Urinary bladder (tissue), 4 donors: ENCODE data around the gene PTPRD. TPM values are rescaled to one million over a fixed set of nuclear protein-coding genes. Genes with fewer than 3 reads are reported as not detected.

Experiments
- DNase-seq: peaks from one replicate; pipeline ENCODE4 v3.0.0-alpha.2; 2015; ENCODE audit errors: extremely low spot score
- H3K27ac ChIP-seq: one replicate; pipeline ENCODE4 v1.5.1; 2013; ENCODE audit warnings: low read depth, mild to moderate bottlenecking, moderate library complexity
- H3K36me3 ChIP-seq: one replicate; pipeline ENCODE4 v1.6.1; 2013; ENCODE audit warnings: mild to moderate bottlenecking, moderate library complexity; ENCODE audit not compliant: insufficient read depth
- H3K4me1 ChIP-seq: one replicate; pipeline ENCODE4 v1.6.1; 2013; ENCODE audit warnings: mild to moderate bottlenecking, moderate library complexity; ENCODE audit not compliant: insufficient read depth
- H3K4me3 ChIP-seq: one replicate; pipeline ENCODE4 v1.5.1; 2013; ENCODE audit warnings: low read depth, low read length
- WGBS: extraction: QIAGEN DNeasy Blood & Tissue Kit; methylation state at CpG from one replicate; pipeline ENCODE4 v1.1.7; 2013; 5-methylcytosine and 5-hydroxymethylcytosine counted together
- polyA plus RNA-seq: library from polyadenylated mRNA; stranded (reverse); fragments of 200-250 nt; gene quantifications from one replicate; pipeline ENCODE4 v1.2.3, GENCODE V29; 2013
- total RNA-seq: library from RNA; depleted of rRNA; stranded (reverse); fragments of >200 nt; gene quantifications from one replicate; pipeline ENCODE4 v1.2.3, GENCODE V29; 2014
- donor health status: healthy with polysubstance abuse.
- donor health status: healthy.

Gene PTPRD
- total and polyA plus RNA-seq, 2 donors: 7.3 to 210 TPM

DNA sequence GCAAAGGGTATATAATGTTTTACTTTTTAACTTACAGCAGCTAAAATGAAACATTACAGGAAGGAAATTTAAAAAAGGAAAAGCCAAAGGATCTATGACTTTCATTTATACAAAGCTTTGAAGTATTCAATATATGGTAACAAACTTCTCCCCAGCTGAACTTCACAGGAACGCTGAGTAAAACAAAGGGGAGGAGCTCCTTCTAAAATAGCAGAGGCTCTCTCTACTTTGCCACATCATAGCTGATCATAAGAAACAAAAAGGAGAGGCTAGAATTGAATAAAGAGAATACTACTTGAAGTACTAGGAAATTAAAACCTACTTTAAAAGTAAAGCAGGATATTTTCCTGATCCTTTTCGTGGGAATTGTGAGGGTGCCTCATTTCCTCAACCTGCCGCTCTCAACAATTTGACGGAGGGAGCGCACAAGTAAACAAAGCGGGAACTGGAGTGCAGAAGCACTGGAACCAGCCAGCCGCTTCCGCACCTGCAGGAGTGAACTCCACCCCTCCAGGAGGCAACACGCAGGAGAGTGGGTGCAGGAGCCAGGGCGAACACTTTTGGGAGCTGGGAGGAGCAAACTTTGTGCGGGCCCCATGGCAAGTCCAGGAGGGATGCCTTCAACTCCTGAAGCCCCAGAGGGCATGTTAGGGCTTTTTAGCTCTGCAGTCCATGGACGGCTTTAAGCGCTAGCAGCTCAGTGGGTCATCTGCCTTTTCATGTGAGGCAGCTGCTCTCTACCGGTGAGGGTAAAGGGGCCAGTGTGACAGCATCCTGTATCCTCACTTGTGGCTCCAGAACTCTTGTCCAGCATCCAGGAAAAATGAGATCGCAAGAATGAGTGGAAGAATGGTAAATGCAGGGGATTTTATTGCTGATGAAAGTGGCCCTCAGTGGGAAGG, 757.4 kb downstream of the PTPRD start:
- H3K36me3 ChIP-seq: no peaks in the 10 kb centered on the region
- 68% methylated on average over 15 of the region's 15 CpGs for WGBS
- no peaks in the 10 kb centered on the region for H3K4me1 ChIP-seq
- DNase-seq: no peak
- no peak overlapping the region for H3K4me3 ChIP-seq
- H3K27ac ChIP-seq: no peak overlapping the region

DNA sequence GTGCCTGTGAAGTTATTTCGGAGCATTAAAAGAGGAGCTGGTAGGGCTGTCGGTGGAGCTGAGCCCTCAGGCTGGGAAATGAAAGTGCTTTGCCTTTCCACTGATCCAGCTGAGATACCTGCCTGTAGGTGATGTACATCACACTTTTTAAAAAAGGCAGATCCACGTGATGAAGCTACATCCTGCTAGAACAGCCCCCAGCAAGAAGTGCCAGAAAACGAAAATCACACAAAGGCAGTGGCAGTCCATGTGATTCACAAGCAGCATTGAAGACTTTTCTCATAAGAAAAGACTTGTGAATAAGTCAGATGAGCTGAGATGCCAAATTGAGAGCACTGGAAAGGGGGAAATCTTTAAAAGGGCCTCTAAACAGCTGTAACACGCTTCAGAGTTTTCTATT, 765.1 kb downstream of the PTPRD start:
- H3K27ac ChIP-seq: no peak overlapping the region
- no peak for DNase-seq
- 62% methylated on average over 5 of the region's 5 CpGs for WGBS
- H3K4me3 ChIP-seq: no peak overlapping the region
- H3K4me1 ChIP-seq: no peaks in the 10 kb centered on the region
- H3K36me3 ChIP-seq: no peaks in the 10 kb centered on the region

DNA sequence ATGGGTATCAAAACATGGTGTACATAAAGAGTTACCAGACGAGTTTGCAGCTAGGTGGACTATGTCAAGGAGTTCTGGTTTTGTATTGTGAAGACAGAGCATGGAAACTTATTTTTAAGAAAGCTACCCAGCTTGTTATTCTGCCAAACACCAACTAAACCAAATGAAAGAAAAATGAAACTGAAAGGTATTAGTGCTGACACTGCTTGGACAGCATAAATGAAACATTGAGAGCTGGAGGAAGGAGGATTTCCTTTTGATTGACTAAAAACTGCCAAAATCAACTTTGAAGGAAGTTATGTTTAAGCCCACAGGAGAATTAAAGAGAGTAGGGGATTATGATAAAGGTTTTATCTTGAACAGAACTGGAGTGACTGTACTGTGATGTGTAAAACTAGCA, 766.2 kb downstream of the PTPRD start:
- Histone ChIP-seq H3K27ac (no peak overlapping the region), H3K4me1 (no peaks in the 10 kb centered on the region), H3K36me3 (no peaks in the 10 kb centered on the region), H3K4me3 (no peak overlapping the region)
- no peak for DNase-seq
- 31% methylated on average over 1 of the region's 1 CpG for WGBS

DNA sequence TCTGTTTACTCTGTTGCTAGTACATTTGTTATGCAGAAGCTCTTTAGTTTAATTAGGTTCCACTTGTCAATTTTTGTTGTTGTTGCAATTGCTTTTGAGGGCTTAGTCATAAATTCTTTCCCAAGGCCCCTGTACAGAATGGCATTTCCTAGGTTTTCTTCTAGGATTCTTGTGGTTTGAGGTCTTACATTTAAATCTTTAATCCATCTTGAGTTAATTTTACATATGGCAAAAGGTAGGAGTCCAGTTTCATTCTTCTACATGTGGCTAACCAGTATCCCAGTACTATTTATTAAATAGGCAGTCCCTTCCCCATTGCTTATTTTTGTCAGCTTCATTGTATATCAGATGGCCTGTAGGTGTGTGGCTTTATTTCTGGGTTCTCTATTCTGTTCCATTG, 792.4 kb downstream of the PTPRD start:
- H3K27ac ChIP-seq: no peak overlapping the region
- H3K36me3 ChIP-seq: no peaks in the 10 kb centered on the region
- H3K4me1 ChIP-seq: no peaks in the 10 kb centered on the region
- DNase-seq: no peak
- no peak overlapping the region for H3K4me3 ChIP-seq

DNA sequence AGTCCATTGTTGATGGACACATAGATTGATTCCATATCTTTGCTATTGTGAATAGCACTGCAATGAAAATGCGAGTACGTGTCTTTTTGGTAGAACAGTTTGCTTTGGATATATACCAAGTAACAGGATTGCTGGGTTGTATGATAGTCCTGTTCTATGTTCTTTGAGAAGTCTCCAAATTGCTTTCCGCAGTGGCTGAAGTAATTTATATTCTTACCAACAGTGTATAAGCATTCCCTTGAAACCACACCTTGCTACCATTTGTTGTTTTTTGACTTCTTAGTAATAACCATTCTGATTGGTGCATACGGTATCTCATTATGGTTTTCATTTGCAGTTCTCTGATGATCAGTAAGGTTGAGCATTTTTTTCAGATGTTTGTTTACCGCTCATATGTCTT, 792.9 kb downstream of the PTPRD start:
- no peaks in the 10 kb centered on the region for H3K4me1 ChIP-seq
- no peak overlapping the region for H3K4me3 ChIP-seq
- no peak for DNase-seq
- WGBS: 94% methylated on average over 5 of the region's 5 CpGs
- H3K27ac ChIP-seq: no peak overlapping the region
- no peaks in the 10 kb centered on the region for H3K36me3 ChIP-seq

DNA sequence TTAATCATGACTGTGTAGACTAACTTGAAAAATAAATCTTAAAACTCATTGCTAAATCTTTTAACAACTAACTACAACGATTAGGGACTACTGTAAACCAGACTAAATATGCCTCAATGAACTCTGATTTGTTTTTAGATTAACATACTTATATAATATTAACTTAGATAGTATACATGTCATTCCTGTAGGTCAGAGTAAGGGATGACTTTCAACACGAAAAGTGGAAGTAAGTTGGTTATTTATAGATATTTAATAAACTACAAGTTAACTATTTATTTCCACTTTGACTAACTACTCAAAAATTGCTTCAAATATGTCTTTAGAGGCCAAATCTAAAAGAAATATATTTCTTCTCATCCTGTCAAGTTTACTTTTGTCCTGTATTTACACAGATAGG, 795.6 kb downstream of the PTPRD start:
- WGBS: 12% methylated on average over 2 of the region's 2 CpGs
- Histone ChIP-seq H3K36me3 (no peaks in the 10 kb centered on the region), H3K4me1 (no peaks in the 10 kb centered on the region), H3K4me3 (no peak overlapping the region), H3K27ac (no peak overlapping the region)
- no peak for DNase-seq

DNA sequence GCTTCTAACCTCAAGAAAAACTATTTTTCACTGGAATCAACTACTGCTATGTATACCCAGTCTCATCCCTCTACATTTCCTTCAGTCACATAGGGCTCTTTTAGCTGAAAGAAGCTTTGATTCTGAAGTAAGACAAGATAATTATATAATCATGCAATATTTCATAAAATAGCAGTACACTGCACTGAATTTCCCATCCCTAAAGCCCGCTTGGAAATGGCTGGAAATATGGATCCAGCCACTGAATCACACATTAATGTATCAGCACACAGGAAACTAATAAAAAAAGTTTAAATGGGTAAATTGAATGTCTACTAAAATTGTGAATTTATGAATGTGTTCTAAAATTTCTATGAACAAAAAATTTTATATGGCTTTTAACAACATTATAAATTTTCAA, 808.7 kb downstream of the PTPRD start:
- Histone ChIP-seq H3K4me1 (no peaks in the 10 kb centered on the region), H3K36me3 (no peaks in the 10 kb centered on the region), H3K27ac (no peak overlapping the region), H3K4me3 (no peak overlapping the region)
- 92% methylated on average over 1 of the region's 1 CpG for WGBS
- DNase-seq: no peak

DNA sequence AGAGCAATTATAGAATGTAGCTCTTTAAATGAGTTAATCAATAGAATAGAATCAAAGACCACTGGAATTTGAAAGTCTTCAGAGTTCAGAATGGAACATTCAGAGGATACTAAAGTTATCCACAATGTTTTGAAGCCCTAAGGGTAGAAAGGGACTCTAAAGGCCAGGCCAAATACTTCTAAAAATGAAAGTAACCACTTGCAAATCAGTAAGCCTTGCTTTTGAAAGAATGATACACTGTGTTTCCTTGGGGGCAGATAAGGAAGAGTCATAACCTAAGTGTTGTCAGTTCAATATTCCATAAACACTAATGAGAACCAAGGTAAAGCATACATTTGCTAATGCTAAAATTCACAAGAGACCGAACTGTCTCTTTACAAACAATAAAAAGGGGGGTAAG, 813.5 kb downstream of the PTPRD start:
- Histone ChIP-seq H3K36me3 (no peaks in the 10 kb centered on the region), H3K27ac (no peak overlapping the region), H3K4me3 (no peak overlapping the region), H3K4me1 (no peaks in the 10 kb centered on the region)
- no peak for DNase-seq
- WGBS: 88% methylated on average over 1 of the region's 1 CpG

DNA sequence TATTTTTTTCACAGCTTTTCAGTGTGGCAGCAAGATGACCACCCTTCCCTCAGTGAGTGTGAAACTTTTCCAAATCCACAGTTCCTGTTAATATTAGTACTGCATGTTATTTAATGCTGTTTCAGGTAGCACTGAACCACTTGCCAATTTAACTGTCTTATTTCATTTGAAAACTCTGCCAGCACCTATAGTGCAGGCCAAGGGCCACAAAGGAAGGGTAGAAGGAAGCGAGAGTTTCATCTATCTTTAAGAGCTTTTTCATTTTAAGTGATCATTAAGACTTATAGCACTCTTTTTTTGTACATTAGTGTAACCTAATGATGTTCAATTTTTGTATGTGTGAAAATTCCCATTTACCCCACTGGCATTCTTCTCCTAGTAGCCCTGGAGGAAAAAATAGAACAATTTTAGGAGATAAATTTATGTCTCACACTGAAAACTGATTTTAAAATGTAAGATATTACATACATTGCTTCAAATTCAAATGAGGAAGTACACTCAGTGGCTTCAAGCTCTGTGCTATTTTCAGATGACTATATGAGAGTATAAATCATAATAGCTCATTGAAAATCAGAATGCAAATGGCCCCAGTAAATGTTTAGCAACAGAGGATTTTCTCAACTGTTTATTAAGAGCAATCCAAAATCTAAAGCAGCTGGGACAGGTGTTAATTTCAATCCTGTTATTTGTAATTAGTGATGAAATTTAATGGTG, 820.5 kb downstream of the PTPRD start:
- H3K4me1 ChIP-seq: no peaks in the 10 kb centered on the region
- no peak overlapping the region for H3K27ac ChIP-seq
- H3K36me3 ChIP-seq: no peaks in the 10 kb centered on the region
- no peak overlapping the region for H3K4me3 ChIP-seq
- 85% methylated on average over 1 of the region's 1 CpG for WGBS
- DNase-seq: no peak

DNA sequence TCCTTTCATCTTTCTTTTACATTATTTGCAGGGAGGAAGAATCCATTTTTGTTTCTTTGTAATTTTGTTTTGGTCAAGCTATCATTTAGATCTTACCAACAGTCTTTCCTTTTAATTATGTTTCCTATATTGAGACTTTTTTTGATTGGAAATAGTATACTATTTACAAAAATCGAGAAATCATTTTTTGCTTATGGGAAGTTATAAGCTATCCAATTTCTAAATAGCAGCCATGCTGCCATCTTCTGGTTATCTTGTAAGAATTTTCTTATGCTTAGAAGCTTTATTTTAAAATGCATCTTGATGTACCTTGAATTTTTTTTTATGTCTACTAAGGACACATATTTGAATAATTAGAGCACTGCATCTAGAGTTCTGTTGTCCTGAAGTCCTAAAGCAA, 821.2 kb downstream of the PTPRD start:
- Histone ChIP-seq H3K36me3 (no peaks in the 10 kb centered on the region), H3K4me3 (no peak overlapping the region), H3K4me1 (no peaks in the 10 kb centered on the region), H3K27ac (no peak overlapping the region)
- no peak for DNase-seq
- WGBS: 14% methylated on average over 1 of the region's 1 CpG

DNA sequence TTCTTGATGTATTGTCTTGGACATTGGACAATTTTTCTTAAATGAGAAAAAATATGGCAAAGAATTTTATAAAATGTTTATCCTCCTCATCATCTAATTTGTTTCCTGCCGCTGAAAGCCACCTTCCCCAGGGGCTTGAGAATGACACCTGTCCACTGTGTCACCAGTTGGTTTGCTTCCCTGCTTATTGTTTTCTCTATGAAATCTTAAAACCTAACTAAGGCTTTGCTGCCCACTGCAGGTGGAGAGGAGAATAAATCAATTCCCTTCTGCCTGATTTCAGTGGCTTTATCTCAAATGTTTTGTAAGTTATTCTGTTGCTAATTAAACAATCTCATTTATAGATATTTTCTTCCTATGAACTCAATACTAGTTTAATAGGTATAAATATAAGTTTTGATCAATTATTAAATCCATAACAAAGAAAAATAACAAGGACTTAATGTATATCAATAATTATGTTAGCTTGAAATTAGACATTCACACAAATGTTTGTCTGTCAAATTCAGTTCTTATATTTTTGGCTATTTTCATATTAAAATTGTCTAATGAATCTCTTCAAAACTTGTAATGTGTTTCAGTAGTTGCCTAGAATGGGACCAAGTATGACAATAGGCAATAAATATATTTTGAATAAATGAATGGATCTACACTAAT, 822.5 kb downstream of the PTPRD start:
- DNase-seq: no peak
- H3K36me3 ChIP-seq: no peaks in the 10 kb centered on the region
- H3K4me1 ChIP-seq: no peaks in the 10 kb centered on the region
- H3K27ac ChIP-seq: no peak overlapping the region
- WGBS: 40% methylated on average over 1 of the region's 1 CpG
- H3K4me3 ChIP-seq: no peak overlapping the region

DNA sequence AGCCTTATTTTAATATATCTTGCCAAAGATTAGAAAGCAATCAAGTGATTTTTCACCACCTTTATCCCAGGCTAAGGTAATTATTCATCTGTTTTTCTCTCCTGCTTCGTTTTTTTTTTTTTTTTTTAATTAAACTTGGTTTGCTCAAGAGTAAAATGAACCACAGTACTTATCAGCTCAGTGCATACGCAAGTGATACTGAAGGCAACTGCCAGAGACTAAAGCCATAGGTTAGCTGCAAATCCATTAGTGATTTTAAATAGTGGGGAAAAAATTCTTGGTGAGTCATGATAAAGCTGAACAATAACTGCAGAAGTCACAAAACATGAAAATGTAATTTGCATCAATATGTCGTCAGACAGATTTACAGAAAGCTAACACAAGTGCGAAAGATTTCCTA, 829.1 kb downstream of the PTPRD start:
- no peak for DNase-seq
- WGBS: 53% methylated on average over 4 of the region's 4 CpGs
- Histone ChIP-seq H3K36me3 (no peaks in the 10 kb centered on the region), H3K4me3 (no peak overlapping the region), H3K4me1 (no peaks in the 10 kb centered on the region), H3K27ac (no peak overlapping the region)

DNA sequence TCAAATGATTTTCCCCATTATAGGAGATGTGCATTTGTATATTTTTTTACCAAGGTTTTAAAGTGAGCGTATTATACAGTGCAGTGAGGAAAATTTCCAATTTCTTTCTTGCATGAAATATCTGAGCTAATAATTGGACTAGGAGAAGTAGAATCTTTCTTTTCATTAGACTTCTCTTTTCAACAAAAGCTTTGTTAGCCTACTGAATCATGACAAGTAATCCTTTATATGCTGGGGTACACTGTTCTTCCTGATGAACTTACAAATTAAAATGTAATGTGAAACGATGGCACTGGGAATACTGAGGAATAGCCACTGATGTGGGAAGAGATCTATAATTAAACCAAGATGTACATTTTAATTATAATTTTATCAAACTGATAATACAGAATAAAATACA, 829.6 kb downstream of the PTPRD start:
- no peak for DNase-seq
- H3K36me3 ChIP-seq: no peaks in the 10 kb centered on the region
- no peaks in the 10 kb centered on the region for H3K4me1 ChIP-seq
- no peak overlapping the region for H3K4me3 ChIP-seq
- 53% methylated on average over 2 of the region's 2 CpGs for WGBS
- no peak overlapping the region for H3K27ac ChIP-seq

DNA sequence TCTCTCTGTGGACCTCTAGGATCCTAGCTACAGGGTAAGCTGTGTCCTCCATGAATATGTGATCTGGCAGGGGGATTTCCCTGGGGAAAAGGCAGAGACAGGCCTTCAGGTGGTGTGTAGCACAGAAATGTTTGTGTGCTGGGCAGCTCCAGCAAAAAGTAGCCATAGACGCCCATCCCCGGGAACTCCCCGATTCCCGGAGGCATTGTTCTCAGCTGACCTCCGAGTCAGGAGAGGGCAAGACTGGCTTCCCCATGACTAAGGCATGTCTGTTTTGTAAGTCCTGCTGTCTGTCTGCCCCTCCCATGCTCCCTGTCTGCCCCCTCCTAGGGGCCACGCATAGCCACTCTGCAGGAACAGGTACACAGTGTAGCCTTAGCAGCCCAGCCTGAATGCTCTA, 834.5 kb downstream of the PTPRD start:
- H3K4me3 ChIP-seq: no peak overlapping the region
- DNase-seq: no peak
- WGBS: 94% methylated on average over 6 of the region's 6 CpGs
- H3K27ac ChIP-seq: no peak overlapping the region
- no peaks in the 10 kb centered on the region for H3K36me3 ChIP-seq
- no peaks in the 10 kb centered on the region for H3K4me1 ChIP-seq
